SK-N-MC (cell line): ENCODE data around the gene PLA2G6.

Experiments used
- EZH2 ChIP-seq: fragments of 200-600 bp; sonication (generic); IDR thresholded peaks from one replicate; pipeline ENCODE4 v1.6.1; 2017; ENCODE audit warnings: antibody characterized with exemption
- FOXP2 ChIP-seq: optimal IDR thresholded peaks from 2 replicates; pipeline ENCODE3; 2011; ENCODE audit warnings: mild to moderate bottlenecking, moderate library complexity; ENCODE audit not compliant: insufficient read depth; ENCODE audit errors: extremely low read length, control extremely low read depth
- POLR2AphosphoS5 ChIP-seq: IDR thresholded peaks from 2 replicates; pipeline ENCODE4 v1.6.1; 2012; ENCODE audit warnings: mild to moderate bottlenecking, low read depth, low read length, borderline replicate concordance

- TF ChIP-seq EZH2, result no peak
- no peak for TF ChIP-seq POLR2AphosphoS5
- TF ChIP-seq FOXP2, result no peak
Measured at GRCh38 chr22:38073150-38074130, 108.2 kb downstream of the PLA2G6 start.
